Keratinocyte (primary cell): ENCODE measurements around the gene SMIM30.

Source experiments
- CTCF ChIP-seq, 3 experiments: IDR thresholded peaks in 1 of 3; conservative IDR thresholded peaks in 1 of 3; optimal IDR thresholded peaks in 1 of 3; 2 replicates in 2 of 3; 3 replicates in 1 of 3; pipeline versions ENCODE3 to v1.5.1; 2011; ENCODE audit warnings: low read length in 3 of 3, mild to moderate bottlenecking in 3 of 3, moderate library complexity in 2 of 3, control low read depth in 1 of 3, inconsistent platforms in 1 of 3; ENCODE audit not compliant: insufficient read depth in 2 of 3; ENCODE audit errors: extremely low read depth in 1 of 3
- EZH2 ChIP-seq: IDR thresholded peaks from one replicate; pipeline ENCODE4 v1.6.1; 2012; ENCODE audit warnings: inconsistent platforms, mild to moderate bottlenecking, low read length, moderate library complexity

GRCh38 chr7:113100121-113100603 lies 18.2 kb downstream of the SMIM30 start:
- TF ChIP-seq CTCF (optimal IDR thresholded peaks at IDR 0.05 in 1 of 3, IDR thresholded peaks at IDR 0.05 in 1 of 3, conservative IDR thresholded peaks at IDR 0.05 in 1 of 3; ENCODE audit: extremely low read depth in 1 of 3, insufficient read depth in 2 of 3, low read length in 3 of 3), result no peak
- TF ChIP-seq EZH2, result no peak
